HepG2 (cell line): Measurements from ENCODE around the gene PHACTR3. TPM values are rescaled to one million over a fixed set of nuclear protein-coding genes. Genes with fewer than 3 reads are reported as not detected.

Experiments used
- ATAC-seq: fragments of 200-7000 bp; cut with Tn5 transposase; 3 replicates; pipeline ENCODE4 v1.9.1; 2020; ENCODE audit warnings: mild to moderate bottlenecking, moderate library complexity
- BruUV-seq: library from RNA; stranded (reverse); fragments of 400-500 nt; replicated peaks from 2 replicates; lab custom pipeline; 2021; lab: Mats Ljungman, UMichigan
- CTCF ChIA-PET: fragments of 300-600 bp; formaldehyde crosslinking; extraction: SDS; loops from one replicate; lab custom pipeline; 2021; ENCODE audit warnings: low total read pairs, inconsistent platforms, low intra/inter-chr PET ratio; lab: Yijun Ruan, JAX
- POLR2A ChIA-PET: fragments of 350-600 bp; sonication (Branson Sonifier 250); formaldehyde crosslinking; loops from one replicate; lab custom pipeline; 2020; ENCODE audit warnings: antibody characterized with exemption, inconsistent platforms; lab: Yijun Ruan, JAX
- DNase-seq: peaks from one replicate; pipeline ENCODE4 v3.0.0-alpha.2; 2015; ENCODE audit warnings: low spot score
- FAIRE-seq: peaks from 3 replicates; lab custom pipeline; 2011; peaks lifted over from hg19 to GRCh38; lab: Jason Lieb, UNC
- H2AFZ ChIP-seq: one replicate; pipeline ENCODE4 v1.6.1; 2011; ENCODE audit warnings: low read length, inconsistent platforms
- H3K27ac ChIP-seq: fragments of 300-600 bp; 3 replicates; pipeline ENCODE4 v1.8.0; 2011; ENCODE audit warnings: mixed run types, mild to moderate bottlenecking, mixed read lengths, low read length, inconsistent platforms; ENCODE audit not compliant: insufficient read depth; ENCODE audit errors: extremely low read length
- H3K27me3 ChIP-seq, 2 experiments: fragments of 200-600 bp in 1 of 2; 2 replicates in 1 of 2; 3 replicates in 1 of 2; pipeline versions ENCODE4 v1.6.0 to v1.8.0; 2011; ENCODE audit warnings: low read length in 2 of 2, mild to moderate bottlenecking in 2 of 2, moderate library complexity in 2 of 2, inconsistent platforms in 1 of 2; ENCODE audit not compliant: insufficient read depth in 2 of 2, control insufficient read depth in 1 of 2
- H3K36me3 ChIP-seq, 2 experiments: fragments of 200-600 bp in 1 of 2; replicated peaks in 1 of 2; 2 replicates in 1 of 2; 3 replicates in 1 of 2; pipeline versions ENCODE4 v1.5.1 to v1.8.0; 2011; ENCODE audit warnings: low read length in 2 of 2, inconsistent platforms in 1 of 2; ENCODE audit not compliant: insufficient read depth in 2 of 2, control insufficient read depth in 1 of 2
- H3K4me1 ChIP-seq: 2 replicates; pipeline ENCODE4 v1.5.1; 2012; ENCODE audit warnings: low read length, inconsistent platforms; ENCODE audit not compliant: insufficient read depth
- H3K4me2 ChIP-seq: 2 replicates; pipeline ENCODE4 v1.6.0; 2011; ENCODE audit warnings: low read depth, low read length, inconsistent platforms
- H3K4me3 ChIP-seq, 3 experiments: fragments of 200-600 bp in 1 of 3; sonication (generic), shearing (Covaris generic) in 1 of 3; replicated peaks in 1 of 3; 2 replicates each; pipeline ENCODE4 v1.5.1; 2011 to 2016; ENCODE audit warnings: low read length in 3 of 3, inconsistent platforms in 2 of 3, low read depth in 2 of 3, mild to moderate bottlenecking in 2 of 3, control low read depth in 1 of 3, mixed read lengths in 1 of 3; ENCODE audit not compliant: insufficient read depth in 1 of 3
- H3K79me2 ChIP-seq: one replicate; pipeline ENCODE4 v1.6.1; 2011; ENCODE audit warnings: low read length, inconsistent platforms; ENCODE audit not compliant: insufficient read depth
- H3K9ac ChIP-seq: 2 replicates; pipeline ENCODE4 v1.6.0; 2011; ENCODE audit warnings: mild to moderate bottlenecking, low read depth, low read length, inconsistent platforms; ENCODE audit not compliant: insufficient read depth
- H3K9me3 ChIP-seq: 2 replicates; pipeline ENCODE4 v1.5.1; 2012; ENCODE audit warnings: mild to moderate bottlenecking, low read length
- H4K20me1 ChIP-seq: 2 replicates; pipeline ENCODE4 v1.6.0; 2011; ENCODE audit warnings: inconsistent platforms, mild to moderate bottlenecking, low read length, moderate library complexity; ENCODE audit not compliant: insufficient read depth
- E2F1 ChIP-seq: sonication (generic); formaldehyde crosslinking; IDR thresholded peaks from 2 replicates; pipeline ENCODE4 v1.5.0; 2020; ENCODE audit warnings: missing genetic modification reagents
- MNT ChIP-seq: fragments of 450-650 bp; IDR thresholded peaks from 2 replicates; pipeline ENCODE4 v1.6.1; 2016
- RAD21 ChIP-seq: fragments of 450-650 bp; formaldehyde crosslinking; IDR thresholded peaks from 2 replicates; pipeline ENCODE4 v1.5.0; 2020; ENCODE audit warnings: mild to moderate bottlenecking
- TAF1 ChIP-seq: sonication (generic); formaldehyde crosslinking; IDR thresholded peaks from 2 replicates; pipeline ENCODE4 v1.4.0; 2020; ENCODE audit warnings: missing genetic modification reagents
- ZBTB8A ChIP-seq: sonication (generic); formaldehyde crosslinking; IDR thresholded peaks from 2 replicates; pipeline ENCODE4 v1.4.0; 2020; ENCODE audit warnings: mild to moderate bottlenecking, low read depth, missing genetic modification reagents, borderline replicate concordance
- ZFP91 ChIP-seq: sonication (generic); formaldehyde crosslinking; IDR thresholded peaks from 2 replicates; pipeline ENCODE4 v1.9.0; 2022; ENCODE audit warnings: missing genetic modification reagents, mild to moderate bottlenecking, borderline replicate concordance
- ZNF33B ChIP-seq: sonication (generic); formaldehyde crosslinking; IDR thresholded peaks from 2 replicates; pipeline ENCODE4 v1.5.1; 2020; ENCODE audit warnings: mild to moderate bottlenecking, missing genetic modification reagents
- ZNF766 ChIP-seq: sonication (generic); formaldehyde crosslinking; IDR thresholded peaks from 2 replicates; pipeline ENCODE4 v1.5.0; 2020; ENCODE audit warnings: missing genetic modification reagents, borderline replicate concordance
- WGBS: methylation state at CpG from one replicate; pipeline ENCODE4 v1.1.6; 2017; ENCODE audit warnings: low lambda C conversion rate; 5-methylcytosine and 5-hydroxymethylcytosine counted together
- in situ Hi-C: cut with HindIII; loops from 2 replicates; pipeline ENCODE4 v1.10.0; 2017; ENCODE audit warnings: low pct_unique_long_range_greater_than_20kb; ENCODE audit not compliant: extremely low pct_ligation_motif_present
- intact Hi-C: fragments of 100-400 bp; cut with micrococcal nuclease; formaldehyde crosslinking; loops from one replicate; pipeline ENCODE4 v1.10.0; 2022; ENCODE audit not compliant: unreplicated experiment
- polyA plus RNA-seq, 8 experiments: library from polyadenylated mRNA; depleted of rRNA in 3 of 8; stranded (reverse) in 7 of 8; unstranded in 1 of 8; fragments of >200 nt; fragmentation: Illumina TruSeq in 4 of 8; extraction: Trizol in 4 of 8; gene quantifications; 2 replicates each; pipeline versions ENCODE4 v1.2.1 to v1.2.3, GENCODE V29; 2011 to 2016; ENCODE audit warnings: low read depth in 4 of 8, missing spikeins in 1 of 8, mixed read lengths in 1 of 8; ENCODE audit not compliant: insufficient read depth in 1 of 8
- total RNA-seq, 5 experiments: library from RNA; depleted of rRNA; stranded (reverse); fragments of >200 nt; fragmentation: Illumina TruSeq; extraction: Trizol; gene quantifications; 2 replicates each; pipeline ENCODE4 v1.2.3, GENCODE V29; 2016; ENCODE audit warnings: low read depth in 1 of 5

Gene PHACTR3
- total and polyA plus RNA-seq, 2 of the 13 experiments (the other 11 are each of a cell fraction or from before 2014, with no cell fraction given) = not detected

DNA sequence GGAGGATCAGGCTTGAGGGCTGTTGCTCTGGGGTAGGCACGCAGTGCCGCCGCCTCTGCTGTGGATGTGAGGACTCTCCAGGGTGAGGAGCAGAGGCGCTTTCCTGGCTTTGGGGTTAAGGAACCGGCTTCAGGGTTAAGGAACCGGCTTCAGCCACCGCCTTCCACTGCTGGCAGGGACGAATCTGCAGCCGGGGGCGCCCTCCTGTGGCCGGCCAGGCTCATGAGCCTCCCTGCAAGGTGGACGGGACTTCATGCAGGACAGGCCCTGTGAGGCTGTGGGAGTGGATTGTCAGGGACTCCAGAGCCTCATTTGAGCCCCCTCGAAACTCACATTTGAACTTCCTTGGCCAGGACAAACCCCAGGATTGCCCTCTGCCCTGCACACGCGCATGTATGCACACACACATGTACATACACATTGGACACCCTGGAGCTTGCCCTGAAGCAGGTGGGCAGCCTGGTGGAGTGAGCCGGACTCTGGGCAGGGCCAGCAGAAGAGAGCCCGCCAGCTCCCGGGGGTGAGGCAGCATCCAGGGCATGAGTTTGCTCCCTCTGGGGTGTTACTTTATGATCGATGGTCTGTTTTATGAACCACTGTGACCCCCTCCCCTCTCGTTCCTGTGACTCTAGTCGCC is 146.9 kb downstream of the PHACTR3 start (continued):
- TF ChIP-seq ZFP91 (CRISPR knock-in tag) (0 out of 2 replicates have a peak, but pooled peaks have one; percentile 11), RAD21 (peak; percentile 85)

DNA sequence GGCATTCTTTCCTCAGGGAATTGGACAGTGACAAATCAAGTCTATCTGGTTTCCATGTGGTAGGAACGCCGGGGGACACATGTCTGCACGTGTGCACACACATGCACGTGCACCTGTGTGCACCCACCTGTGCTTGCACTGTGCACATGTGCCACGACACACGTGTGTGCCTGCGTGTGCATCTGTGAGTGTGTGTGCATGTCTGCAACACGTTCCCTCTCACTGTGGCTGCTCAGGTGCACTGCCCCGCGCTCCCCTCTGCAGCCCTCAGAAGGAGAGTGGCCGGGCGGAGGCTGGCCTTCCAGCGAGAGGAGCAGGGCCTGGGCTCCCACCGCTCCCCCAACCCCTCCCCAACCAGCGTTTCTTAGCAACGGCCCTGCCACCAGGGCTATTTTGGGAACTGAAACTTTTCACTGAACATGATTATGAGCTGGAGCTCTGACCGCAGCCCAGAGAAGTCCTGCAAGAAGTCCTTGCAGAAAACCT is 147.8 kb downstream of the PHACTR3 start:
- POLR2A ChIA-PET = no interaction called here
- in situ Hi-C loops = loop anchor here (5.0 kb wide), 2 partner anchors 155 to 180 kb away; no protein-coding TSS in a partner anchor
- 8% methylated on average over 15 of the region's 17 CpGs for WGBS

More for the DNA sequence above, 147.8 kb downstream of the PHACTR3 start:
- Histone ChIP-seq H3K27ac (no peak overlapping the region), H3K27me3 (peaks cover 15 to 85% of the 10 kb centered on the region in 2 experiments), H3K36me3 (no peaks in the 10 kb centered on the region), H3K4me2 (no peak overlapping the region), H4K20me1 (no peaks in the 10 kb centered on the region; the same call in 1 of the 2 replicates), H3K79me2 (no peaks in the 10 kb centered on the region), H2AFZ (no peak overlapping the region), H3K4me3 (no peak overlapping the region), H3K9ac (no peak overlapping the region), H3K9me3 (no peaks in the 10 kb centered on the region), H3K4me1 (no peaks in the 10 kb centered on the region)
- peak; percentile 99 for TF ChIP-seq MNT
- TF ChIP-seq TAF1 = no peak
- no peak for TF ChIP-seq ZBTB8A (CRISPR knock-in tag)
- no peak for TF ChIP-seq E2F1 (CRISPR knock-in tag)
- TF ChIP-seq ZNF33B = no peak
- TF ChIP-seq ZNF766 (CRISPR knock-in tag) = no peak
- CTCF ChIA-PET = interaction anchor here (2.1 kb wide), 1 partner anchor 180 kb away, joined by 14 read pairs; no protein-coding TSS in a partner anchor
- BruUV-seq = no TSS peak
- no peak for FAIRE-seq
- intact Hi-C loops = no loop called here
- no peak for ATAC-seq
- DNase-seq = no peak
